Duodenal mucosa (tissue), 2 donors: Measurements from ENCODE around the gene RIMBP2.
"Not testable (repeated sequence)": the region's sequence is repeated elsewhere in the genome, so short reads cannot be mapped to it uniquely, and the experiment has no call there.

Experiments used
- H3K27ac ChIP-seq: one replicate; pipeline ENCODE4 v1.7.0; 2013; ENCODE audit warnings: low read depth, low read length
- H3K27me3 ChIP-seq, 2 donors: one replicate each; pipeline ENCODE4 v1.7.0; 2013; ENCODE audit warnings: low read length in 2 of 2, control low read depth in 1 of 2; ENCODE audit not compliant: insufficient read depth in 2 of 2, control insufficient read depth in 1 of 2
- H3K36me3 ChIP-seq, 2 donors: one replicate each; pipeline ENCODE4 v1.7.0; 2013; ENCODE audit warnings: low read length in 2 of 2, control low read depth in 1 of 2; ENCODE audit not compliant: insufficient read depth in 2 of 2, control insufficient read depth in 1 of 2
- H3K4me1 ChIP-seq, 2 donors: one replicate each; pipeline ENCODE4 v1.7.0; 2013; ENCODE audit warnings: low read length in 2 of 2, control low read depth in 1 of 2; ENCODE audit not compliant: insufficient read depth in 2 of 2, control insufficient read depth in 1 of 2
- H3K4me3 ChIP-seq, 2 donors: one replicate each; pipeline ENCODE4 v1.7.0; 2013; ENCODE audit warnings: low read length in 2 of 2, low read depth in 1 of 2
- H3K9ac ChIP-seq, 2 donors: one replicate each; pipeline ENCODE4 v1.7.0; 2013; ENCODE audit warnings: low read length in 2 of 2, low read depth in 1 of 2
- H3K9me3 ChIP-seq, 2 donors: one replicate each; pipeline ENCODE4 v1.7.0; 2013; ENCODE audit warnings: low read length in 2 of 2, control low read depth in 1 of 2; ENCODE audit not compliant: control insufficient read depth in 1 of 2

Gene RIMBP2

DNA sequence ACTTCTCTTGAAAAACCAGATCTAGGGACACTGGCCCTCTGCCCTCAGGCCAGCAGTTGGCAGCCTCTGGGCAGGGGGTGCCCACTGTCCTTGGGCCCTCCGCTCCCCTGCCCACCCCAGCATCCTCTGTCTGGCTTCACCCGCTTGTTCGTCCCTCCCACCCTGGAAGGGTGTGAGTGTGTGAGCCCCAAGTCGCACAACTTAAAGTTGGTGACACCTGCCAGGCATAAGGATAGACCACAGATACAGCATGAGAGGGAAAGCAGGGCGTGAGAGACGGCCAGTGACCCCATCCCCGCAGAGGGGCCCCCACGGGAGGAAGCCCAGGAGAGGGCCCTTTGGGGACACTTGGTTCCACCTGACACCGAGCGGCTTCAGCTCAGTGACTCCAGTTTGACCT, 23.5 kb upstream of the RIMBP2 start:
- Histone ChIP-seq H3K9me3 (no peaks in the 10 kb centered on the region), H3K27me3 (peaks cover 0 to 3% of the 10 kb centered on the region in 2 donors), H3K9ac (no peak overlapping the region), H3K36me3 (no peaks in the 10 kb centered on the region), H3K4me1 (no peaks in the 10 kb centered on the region), H3K27ac (no peak overlapping the region), H3K4me3 (no peak overlapping the region)

DNA sequence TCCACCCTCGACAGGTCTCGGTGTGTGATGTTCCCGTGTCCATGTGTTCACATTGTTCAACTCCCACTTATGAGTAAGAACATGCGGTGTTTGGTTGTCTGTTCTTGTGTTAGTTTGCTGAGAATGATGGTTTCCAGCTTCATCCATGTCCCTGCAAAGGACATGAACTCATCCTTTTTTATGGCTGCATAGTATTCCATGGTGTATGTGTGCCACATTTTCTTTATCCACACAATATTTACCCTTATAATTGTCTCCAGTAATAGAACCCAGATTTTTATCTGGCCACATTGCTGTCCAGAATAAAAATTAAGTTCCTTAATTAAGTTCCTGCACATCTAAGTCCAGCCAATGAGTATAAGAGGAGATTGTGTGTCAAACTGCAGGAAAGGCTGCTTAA, 22.3 kb upstream of the RIMBP2 start:
- H3K9ac ChIP-seq, H3K27me3 ChIP-seq, H3K9me3 ChIP-seq, H3K36me3 ChIP-seq, H3K4me1 ChIP-seq, H3K4me3 ChIP-seq, H3K27ac ChIP-seq: not testable (repeated sequence)

DNA sequence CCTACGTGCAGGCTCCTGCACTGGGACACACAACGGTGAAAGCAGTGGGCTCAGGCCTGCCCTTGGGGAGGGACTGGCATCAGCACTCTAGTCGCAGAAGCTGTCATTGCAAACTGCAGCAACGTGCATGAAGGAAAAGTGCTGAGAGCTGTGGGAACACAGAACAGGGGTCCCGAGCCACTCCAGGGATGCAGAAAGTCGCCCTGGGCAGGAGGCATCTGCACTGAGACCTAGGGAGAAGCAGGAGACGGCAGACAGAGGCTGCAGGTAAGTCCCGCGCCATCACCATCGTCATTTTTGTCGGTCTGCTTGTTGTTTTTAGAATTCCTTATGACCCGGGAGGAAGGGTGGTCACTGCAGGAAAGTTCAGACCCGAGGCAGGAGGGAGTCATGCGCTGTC, 21.6 kb upstream of the RIMBP2 start:
- Histone ChIP-seq H3K27me3 (peaks cover 0 to 3% of the 10 kb centered on the region in 2 donors), H3K4me1 (no peaks in the 10 kb centered on the region), H3K27ac (no peak overlapping the region), H3K36me3 (no peaks in the 10 kb centered on the region), H3K9me3 (no peaks in the 10 kb centered on the region), H3K4me3 (no peak overlapping the region), H3K9ac (no peak overlapping the region)

DNA sequence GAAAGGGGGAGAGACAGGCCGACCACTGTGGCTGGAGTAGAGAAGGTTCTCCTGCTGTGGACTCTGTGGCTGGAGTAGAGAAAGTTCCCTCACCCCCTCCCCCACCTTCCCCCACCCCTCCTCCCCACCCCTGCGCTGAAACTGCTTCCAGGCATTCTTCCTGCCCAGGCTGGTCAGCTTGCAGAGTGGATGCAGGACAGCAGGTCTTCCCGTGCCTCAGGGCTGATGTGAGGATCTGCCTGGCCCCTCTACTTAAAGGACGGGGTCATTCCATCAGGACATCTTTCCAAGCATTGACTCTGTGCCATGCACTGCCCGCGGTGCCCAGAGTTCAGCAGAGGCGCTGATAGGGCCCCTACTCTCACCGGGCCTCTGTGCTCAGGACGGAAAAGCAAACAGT, 13.2 kb upstream of the RIMBP2 start:
- peaks cover 6 to 8% of the 10 kb centered on the region in 2 donors for H3K9me3 ChIP-seq
- H3K27ac ChIP-seq: no peak overlapping the region
- no peaks in the 10 kb centered on the region for H3K36me3 ChIP-seq
- peaks cover 0 to 4% of the 10 kb centered on the region in 2 donors for H3K27me3 ChIP-seq
- no peak overlapping the region for H3K9ac ChIP-seq
- no peak overlapping the region for H3K4me3 ChIP-seq
- H3K4me1 ChIP-seq: no peaks in the 10 kb centered on the region

DNA sequence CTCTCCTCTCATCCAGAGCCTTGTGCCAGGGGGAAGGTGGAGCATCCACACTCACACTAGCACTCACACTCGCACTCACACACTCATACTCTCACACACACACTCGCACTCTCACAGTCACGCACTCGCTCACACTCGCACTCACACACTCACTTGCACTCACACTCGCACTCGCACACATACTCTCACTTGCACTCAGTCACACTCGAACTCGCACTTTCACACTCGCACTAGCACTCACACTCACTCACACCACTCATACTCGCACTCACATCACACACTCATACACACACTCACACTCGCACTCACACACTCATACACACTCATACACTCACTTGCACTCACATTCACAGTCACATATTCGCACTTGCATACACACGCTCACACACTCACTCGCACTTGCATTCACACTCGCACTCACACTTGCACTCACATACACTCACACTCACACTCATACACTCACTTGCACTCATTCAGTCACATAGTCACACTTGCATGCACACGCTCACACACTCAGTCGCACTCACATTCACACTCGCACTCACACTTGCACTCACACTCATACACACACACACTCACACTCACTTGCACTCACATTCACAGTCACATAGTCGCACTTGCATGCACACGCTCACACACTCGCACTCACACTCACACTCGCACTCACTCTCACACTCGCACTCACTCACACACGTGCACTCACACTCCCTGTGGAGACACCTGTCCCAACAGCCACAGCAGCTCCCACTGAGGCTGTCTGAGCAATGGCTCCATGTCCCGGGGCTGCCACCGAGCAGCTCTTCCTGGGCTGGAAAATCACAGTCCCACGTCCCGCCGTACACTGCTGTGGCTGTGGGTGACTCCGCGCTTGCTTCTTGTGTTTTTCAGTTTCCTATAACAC, 12.3 kb upstream of the RIMBP2 start:
- Histone ChIP-seq H3K27me3 (peaks cover 0 to 4% of the 10 kb centered on the region in 2 donors), H3K4me1 (no peaks in the 10 kb centered on the region), H3K4me3 (no peak overlapping the region), H3K36me3 (no peaks in the 10 kb centered on the region), H3K9ac (no peak overlapping the region), H3K9me3 (peaks cover 6 to 8% of the 10 kb centered on the region in 2 donors), H3K27ac (no peak overlapping the region)

DNA sequence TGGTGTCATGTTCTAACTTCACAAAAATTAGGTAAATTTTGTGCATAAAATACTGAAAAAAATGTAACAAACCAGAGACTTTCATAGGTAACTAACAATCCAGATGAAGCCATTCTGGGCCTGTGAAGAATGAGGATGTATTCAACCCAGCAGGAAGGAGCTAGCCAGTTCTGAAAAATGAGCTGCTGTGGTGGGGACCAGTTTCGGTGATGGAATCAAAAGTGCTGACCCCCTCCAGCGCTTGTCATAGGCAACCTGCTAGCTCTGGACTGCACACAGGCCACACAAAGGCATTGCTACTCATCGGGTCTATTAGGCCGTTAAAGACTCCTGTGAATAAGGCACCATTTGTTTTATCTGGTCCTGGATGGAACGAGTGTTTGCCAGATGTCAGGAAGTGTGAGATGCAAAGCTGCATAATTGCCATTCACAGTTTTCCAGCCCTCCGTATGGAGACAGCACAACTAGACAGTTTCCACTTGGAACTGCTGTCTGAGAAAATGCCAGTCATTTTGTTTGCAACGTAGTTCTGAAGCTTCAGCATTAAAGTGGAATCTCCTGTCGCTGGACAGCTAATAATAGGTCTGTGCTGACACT, 3.3 kb upstream of the RIMBP2 start:
- Histone ChIP-seq H3K27ac (no peak overlapping the region), H3K4me3 (no peak overlapping the region), H3K4me1 (no peaks in the 10 kb centered on the region), H3K9ac (no peak overlapping the region), H3K9me3 (peaks cover 5 to 8% of the 10 kb centered on the region in 2 donors), H3K27me3 (peaks cover 20% of the 10 kb centered on the region in 2 donors), H3K36me3 (no peaks in the 10 kb centered on the region)

DNA sequence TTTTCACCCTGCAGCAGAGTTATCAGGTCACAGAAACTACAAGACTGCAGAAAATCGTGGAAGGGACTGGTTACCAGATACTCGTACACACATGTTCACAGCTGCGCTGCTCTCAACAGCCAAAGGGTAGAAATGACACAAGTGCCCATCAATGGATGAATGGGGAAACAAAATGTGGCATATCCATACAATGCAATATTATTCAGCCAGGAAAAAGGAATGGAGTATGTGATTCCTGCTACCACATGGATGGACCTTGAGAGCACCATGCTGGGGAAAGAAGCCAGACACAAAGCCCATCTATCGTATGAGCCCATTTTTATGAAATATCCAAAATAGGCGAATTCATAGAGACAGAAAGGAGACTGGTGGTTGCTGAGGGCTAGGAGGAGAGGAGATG, 1.7 kb upstream of the RIMBP2 start:
- H3K4me3 ChIP-seq: no peak overlapping the region
- no peak overlapping the region for H3K9ac ChIP-seq

DNA sequence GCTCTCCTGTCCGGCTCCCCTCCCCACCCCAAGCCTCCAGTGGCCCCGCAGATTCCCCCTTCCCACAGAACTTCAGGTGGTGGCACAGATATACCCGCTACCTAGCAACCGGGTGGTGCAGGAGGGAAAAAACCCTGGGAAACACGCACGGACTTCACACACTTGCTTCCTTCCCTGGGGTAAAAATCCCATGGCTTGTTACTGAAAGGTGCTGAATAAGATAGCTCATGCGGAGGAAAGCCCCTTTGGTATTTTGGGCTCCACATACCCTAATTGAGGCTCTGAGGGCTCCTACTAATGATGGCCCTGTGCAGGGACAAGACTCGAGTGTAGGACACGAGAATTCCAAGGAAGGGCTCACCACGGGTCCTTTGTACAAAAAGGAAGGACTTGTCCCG, 869 bp upstream of the RIMBP2 start:
- Histone ChIP-seq H3K4me3 (no peak overlapping the region), H3K9me3 (peaks cover 0 to 5% of the 10 kb centered on the region in 2 donors), H3K27me3 (peaks cover 20 to 29% of the 10 kb centered on the region in 2 donors), H3K36me3 (no peaks in the 10 kb centered on the region), H3K9ac (no peak overlapping the region), H3K27ac (no peak overlapping the region), H3K4me1 (no peaks in the 10 kb centered on the region)

More for the DNA sequence above, 1.7 kb upstream of the RIMBP2 start:
- peaks cover 5 to 8% of the 10 kb centered on the region in 2 donors for H3K9me3 ChIP-seq
- peaks cover 20 to 29% of the 10 kb centered on the region in 2 donors for H3K27me3 ChIP-seq
- H3K36me3 ChIP-seq: no peaks in the 10 kb centered on the region
- no peaks in the 10 kb centered on the region for H3K4me1 ChIP-seq
- no peak overlapping the region for H3K27ac ChIP-seq

DNA sequence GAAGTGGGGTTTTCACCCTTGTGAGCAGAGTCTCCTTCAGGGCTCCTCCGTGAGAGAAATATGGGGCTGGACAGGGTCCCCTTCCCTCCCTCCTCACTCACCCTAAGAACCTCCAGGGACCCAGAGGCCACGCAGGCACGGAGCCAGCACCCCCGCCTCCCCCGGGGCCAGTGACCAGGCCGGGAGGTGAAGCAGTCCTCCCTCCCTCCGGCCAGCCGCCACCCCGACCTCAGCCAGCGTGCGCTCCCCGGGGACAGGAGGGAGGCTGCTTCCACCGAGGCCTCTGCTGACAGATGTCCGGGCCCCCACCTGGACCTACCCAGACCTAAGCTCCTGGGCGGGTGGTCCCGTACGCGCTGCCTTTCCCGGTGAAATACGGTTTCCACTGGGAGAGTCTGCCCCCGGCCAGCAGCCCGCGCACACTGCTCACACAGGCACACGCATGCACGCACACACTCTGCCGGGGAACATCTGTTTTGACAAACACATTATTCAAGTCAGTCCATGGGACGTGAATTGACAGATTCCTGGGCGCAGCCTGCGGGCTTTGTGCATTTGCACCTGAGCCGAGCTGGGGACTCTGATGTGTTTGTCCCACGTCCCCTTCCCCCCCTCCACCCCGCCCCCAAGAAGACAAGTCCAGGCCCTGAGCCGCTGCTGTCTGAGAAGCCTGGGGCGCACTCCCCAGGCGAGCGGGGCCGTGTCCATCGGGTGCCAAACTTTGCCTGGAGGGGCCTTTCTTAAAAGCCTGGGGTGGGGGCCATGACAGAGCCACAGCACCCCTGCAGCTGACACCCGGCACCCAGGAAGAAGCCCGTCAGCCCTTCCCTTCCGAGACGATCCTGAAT, 725 bp downstream of the RIMBP2 start:
- H3K4me1 ChIP-seq: no peaks in the 10 kb centered on the region
- H3K4me3 ChIP-seq: no peak overlapping the region
- peaks cover 20 to 29% of the 10 kb centered on the region in 2 donors for H3K27me3 ChIP-seq
- no peak overlapping the region for H3K9ac ChIP-seq
- H3K27ac ChIP-seq: no peak overlapping the region
- H3K9me3 ChIP-seq: peaks cover 0 to 5% of the 10 kb centered on the region in 2 donors
- no peaks in the 10 kb centered on the region for H3K36me3 ChIP-seq
